ENCODE data around the gene FASN. TPM values are rescaled to one million over a fixed set of nuclear protein-coding genes. Genes with fewer than 3 reads are reported as not detected.

The FASN gene
- total and polyA plus RNA-seq, 2 donors (not counting 3 experiments of a cell fraction or from before 2014, with no cell fraction given), result 101 to 360 TPM

- FAIRE-seq (no peak), DNase-seq (ENCODE audit: low read depth, low spot score) (no peak)
- intact Hi-C loops (cut with micrococcal nuclease) (no loop called here), dilution Hi-C loops (cut with MboI; ENCODE audit: extremely low pct_ligation_motif_present, low sequenced_read_pairs) (no loop called here)
- TF ChIP-seq CTCF (IDR thresholded peaks at IDR 0.05; ENCODE audit: extremely low read depth in 1 of 2, insufficient read depth in 1 of 2, low read depth in 1 of 2, low read length in 2 of 2) (no peak), EZH2 (IDR thresholded peaks at IDR 0.05; ENCODE audit: borderline replicate concordance, low read depth, low read length, severe bottlenecking) (no peak), POLR2A (IDR thresholded peaks at IDR 0.05; ENCODE audit: low read depth, low read length) (no peak), FOS (IDR thresholded peaks at IDR 0.05; ENCODE audit: borderline replicate concordance, insufficient read depth, low read length) (no peak), MAX (IDR thresholded peaks at IDR 0.05; ENCODE audit: insufficient read depth, insufficient read length) (no peak), GATA2 (IDR thresholded peaks at IDR 0.05; ENCODE audit: insufficient read depth, insufficient read length, low read depth, low read length) (no peak), JUN (IDR thresholded peaks at IDR 0.05; ENCODE audit: borderline replicate concordance, insufficient read depth, insufficient read length, low read depth) (no peak), POLR2AphosphoS5 (IDR thresholded peaks at IDR 0.05; ENCODE audit: insufficient read depth, low read depth, low read length) (no peak), MYC (IDR thresholded peaks at IDR 0.05; ENCODE audit: low read depth, low read length) (no peak)
- BruUV-seq (replicated peaks), result no TSS peak
- H2AFZ ChIP-seq (ENCODE audit: low read depth, low read length), result no peak overlapping the region
- no peak overlapping the region for H3K9ac ChIP-seq (replicated peaks; ENCODE audit: extremely low read depth, insufficient read depth, low read length)
- H3K27me3 ChIP-seq (ENCODE audit: control insufficient read depth in 2 of 2, insufficient read depth in 2 of 2, low read length in 2 of 2), result no peaks in the 10 kb centered on the region
- CTCF ChIA-PET, result interaction anchor here (0.6 to 1.2 kb wide), 4 partner anchors 8 to 104 kb away, joined by 3 to 4 read pairs (median 4); no protein-coding TSS in a partner anchor
- peaks cover 0 to 23% of the 10 kb centered on the region in 2 experiments for H3K36me3 ChIP-seq (ENCODE audit: control insufficient read depth in 2 of 2, extremely low read depth in 1 of 2, insufficient read depth in 2 of 2, low read length in 2 of 2)
- H3K4me1 ChIP-seq (ENCODE audit: control insufficient read depth, extremely low read depth, insufficient read depth, low read length), result peaks cover 15% of the 10 kb centered on the region
- no peaks in the 10 kb centered on the region for H3K9me3 ChIP-seq (replicated peaks; ENCODE audit: control insufficient read depth, insufficient read depth, low read length)
- H3K9me1 ChIP-seq (replicated peaks; ENCODE audit: control insufficient read depth, extremely low read depth, insufficient read depth, low read length), result no peaks in the 10 kb centered on the region
- H3K27ac ChIP-seq (ENCODE audit: insufficient read depth, low read depth, low read length), result no peak overlapping the region
- POLR2A ChIA-PET, result no interaction called here
- H3K79me2 ChIP-seq (ENCODE audit: control insufficient read depth, insufficient read depth, low read length), result peaks cover 14% of the 10 kb centered on the region
- H4K20me1 ChIP-seq (replicated peaks; ENCODE audit: control insufficient read depth, extremely low read depth, insufficient read depth, low read length), result no peaks in the 10 kb centered on the region
- peak overlapping the region; percentile 78 for H3K4me2 ChIP-seq (ENCODE audit: insufficient read depth, low read length)
- H3K4me3 ChIP-seq (replicated peaks in 1 of 3; ENCODE audit: insufficient read depth in 1 of 3, low read depth in 1 of 3, low read length in 3 of 3), result no peak overlapping the region
Observed at GRCh38 chr17:82063424-82064415, 34.3 kb downstream of the FASN start.
